GM13977 (cell line): Measurements from ENCODE around the gene SLC1A2.

Experiments
- DNase-seq: peaks from one replicate; pipeline ENCODE4 v3.0.0; 2012; ENCODE audit warnings: low spot score
- CTCF ChIP-seq: IDR thresholded peaks from 2 replicates; pipeline ENCODE4 v1.5.1; 2012; ENCODE audit warnings: mild to moderate bottlenecking, control low read depth; ENCODE audit not compliant: insufficient read depth; ENCODE audit errors: extremely low read depth, missing control alignments
- in situ Hi-C: fragments of 300-500 bp; cut with MboI; formaldehyde crosslinking; loops from one replicate; pipeline ENCODE4 v1.12.0; 2022; ENCODE audit warnings: low sequenced_read_pairs, low pct_unique_long_range_greater_than_20kb, mixed read lengths, inconsistent platforms; ENCODE audit not compliant: unreplicated experiment

SLC1A2 gene

GRCh38 chr11:35267504-35267903 is 151.9 kb downstream of the SLC1A2 start:
- in situ Hi-C loops: no loop called here

GRCh38 chr11:35265755-35266454 is 153.5 kb downstream of the SLC1A2 start:
- in situ Hi-C loops: no loop called here
- no peak for TF ChIP-seq CTCF
- DNase-seq: no peak

More at GRCh38 chr11:35267504-35267903, 151.9 kb downstream of the SLC1A2 start:
- TF ChIP-seq CTCF: no peak
- no peak for DNase-seq

- in situ Hi-C loops: no loop called here
- DNase-seq: no peak
- no peak for TF ChIP-seq CTCF
These were observed 156.6 kb downstream of the SLC1A2 start for GRCh38 chr11:35262735-35263134.

- no peak for TF ChIP-seq CTCF
- in situ Hi-C loops: no loop called here
These were observed 157.3 kb downstream of the SLC1A2 start for GRCh38 chr11:35262056-35262455.

GRCh38 chr11:35261197-35261596 is 158.2 kb downstream of the SLC1A2 start:
- in situ Hi-C loops: no loop called here
- no peak for TF ChIP-seq CTCF
- DNase-seq: no peak

More at GRCh38 chr11:35262056-35262455, 157.3 kb downstream of the SLC1A2 start:
- DNase-seq: no peak

GRCh38 chr11:35260342-35260985 is 158.9 kb downstream of the SLC1A2 start:
- TF ChIP-seq CTCF: no peak
- no peak for DNase-seq
- in situ Hi-C loops: no loop called here
